Right hindlimb (tissue), 1 donor: ENCODE data around the gene MTUS2.

Experiments used
- DNase-seq: peaks from one replicate; pipeline ENCODE4 v3.0.0-alpha.2; 2018

Gene MTUS2

GRCh38 chr13:29046588-29046987, 226.4 kb downstream of the MTUS2 start:
- no peak for DNase-seq

- no peak for DNase-seq
Observed at GRCh38 chr13:29049524-29049923, 229.4 kb downstream of the MTUS2 start.

- no peak for DNase-seq
Observed at GRCh38 chr13:29050719-29051118, 230.6 kb downstream of the MTUS2 start.

GRCh38 chr13:29059800-29060199, 239.7 kb downstream of the MTUS2 start:
- no peak for DNase-seq

GRCh38 chr13:29065142-29065541, 245.0 kb downstream of the MTUS2 start:
- no peak for DNase-seq

- no peak for DNase-seq
Observed at GRCh38 chr13:29067306-29067945, 247.3 kb downstream of the MTUS2 start.

- DNase-seq: no peak
Observed at GRCh38 chr13:29073755-29074154, 253.6 kb downstream of the MTUS2 start.

GRCh38 chr13:29077051-29077813, 257.1 kb downstream of the MTUS2 start:
- DNase-seq: no peak

- no peak for DNase-seq
Observed at GRCh38 chr13:29081036-29081435, 260.9 kb downstream of the MTUS2 start.

- DNase-seq: no peak
Observed at GRCh38 chr13:29081697-29082440, 261.7 kb downstream of the MTUS2 start.

GRCh38 chr13:29099781-29100406, 279.8 kb downstream of the MTUS2 start:
- no peak for DNase-seq

- no peak for DNase-seq
Observed at GRCh38 chr13:29100758-29101157, 280.6 kb downstream of the MTUS2 start.

- DNase-seq: no peak
Observed at GRCh38 chr13:29101409-29101808, 281.3 kb downstream of the MTUS2 start.

GRCh38 chr13:29101905-29102304, 281.8 kb downstream of the MTUS2 start:
- no peak for DNase-seq

- no peak for DNase-seq
Observed at GRCh38 chr13:29103065-29103800, 283.1 kb downstream of the MTUS2 start.

GRCh38 chr13:29104461-29104860, 284.3 kb downstream of the MTUS2 start:
- no peak for DNase-seq

GRCh38 chr13:29105779-29106178, 285.6 kb downstream of the MTUS2 start:
- DNase-seq: no peak

- no peak for DNase-seq
Observed at GRCh38 chr13:29106651-29107050, 286.5 kb downstream of the MTUS2 start.

- DNase-seq: no peak
Observed at GRCh38 chr13:29108068-29108786, 288.1 kb downstream of the MTUS2 start.

- DNase-seq: no peak
Observed at GRCh38 chr13:29109987-29110386, 289.8 kb downstream of the MTUS2 start.

- no peak for DNase-seq
Observed at GRCh38 chr13:29111446-29111845, 291.3 kb downstream of the MTUS2 start.

GRCh38 chr13:29115842-29116241, 295.7 kb downstream of the MTUS2 start:
- DNase-seq: no peak
